Adipocyte (in vitro differentiated cells): ENCODE results near the gene SMCO4.

Source experiments
- DNase-seq: peaks from one replicate; pipeline ENCODE4 v3.0.0-alpha.2; 2015; ENCODE audit warnings: low read depth
- H3K27me3 ChIP-seq: replicated peaks from 2 replicates; pipeline ENCODE4 v1.7.0; 2013; ENCODE audit warnings: mild to moderate bottlenecking, low read length, moderate library complexity; ENCODE audit not compliant: control insufficient read depth, insufficient read depth
- H3K36me3 ChIP-seq: 2 replicates; pipeline ENCODE4 v1.7.0; 2013; ENCODE audit warnings: low read length, mild to moderate bottlenecking, moderate library complexity; ENCODE audit not compliant: control insufficient read depth, insufficient read depth, severe bottlenecking
- H3K4me1 ChIP-seq: 2 replicates; pipeline ENCODE4 v1.7.0; 2013; ENCODE audit warnings: mild to moderate bottlenecking, low read length, moderate library complexity; ENCODE audit not compliant: control insufficient read depth, insufficient read depth
- H3K4me3 ChIP-seq: 2 replicates; pipeline ENCODE4 v1.7.0; 2013; ENCODE audit warnings: mild to moderate bottlenecking, low read length, moderate library complexity
- H3K9ac ChIP-seq: 2 replicates; pipeline ENCODE4 v1.7.0; 2013; ENCODE audit warnings: mild to moderate bottlenecking, low read length, moderate library complexity
- H3K9me3 ChIP-seq: 2 replicates; pipeline ENCODE4 v1.7.0; 2013; ENCODE audit warnings: mild to moderate bottlenecking, low read length, moderate library complexity; ENCODE audit not compliant: control insufficient read depth

SMCO4 gene

DNA sequence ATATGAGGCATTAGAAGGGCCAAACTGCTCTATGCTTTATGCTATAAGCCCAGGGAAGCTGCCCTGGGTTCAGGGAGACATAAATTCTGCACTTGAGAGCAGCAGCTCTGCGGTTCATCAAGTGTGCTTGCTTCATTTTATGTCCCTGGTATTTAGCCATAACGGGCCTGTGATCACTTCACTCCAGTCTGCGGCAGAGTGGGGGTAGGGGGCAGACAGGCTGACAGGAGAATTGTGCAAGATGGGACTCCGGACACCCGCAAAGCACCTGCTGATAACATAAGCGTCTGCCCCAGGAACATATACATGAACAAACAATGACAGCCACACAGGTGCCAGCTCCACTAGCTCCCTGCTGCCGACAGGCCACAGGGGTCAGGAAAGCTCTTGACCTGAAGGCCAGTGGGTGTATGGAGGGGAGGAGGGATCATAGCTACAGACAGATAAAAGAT is 56.1 kb downstream of the SMCO4 start:
- Histone ChIP-seq H3K4me1 (no peaks in the 10 kb centered on the region), H3K36me3 (no peaks in the 10 kb centered on the region), H3K4me3 (no peak overlapping the region), H3K9me3 (no peaks in the 10 kb centered on the region), H3K27me3 (no peaks in the 10 kb centered on the region), H3K9ac (no peak overlapping the region)
- DNase-seq, result no peak

DNA sequence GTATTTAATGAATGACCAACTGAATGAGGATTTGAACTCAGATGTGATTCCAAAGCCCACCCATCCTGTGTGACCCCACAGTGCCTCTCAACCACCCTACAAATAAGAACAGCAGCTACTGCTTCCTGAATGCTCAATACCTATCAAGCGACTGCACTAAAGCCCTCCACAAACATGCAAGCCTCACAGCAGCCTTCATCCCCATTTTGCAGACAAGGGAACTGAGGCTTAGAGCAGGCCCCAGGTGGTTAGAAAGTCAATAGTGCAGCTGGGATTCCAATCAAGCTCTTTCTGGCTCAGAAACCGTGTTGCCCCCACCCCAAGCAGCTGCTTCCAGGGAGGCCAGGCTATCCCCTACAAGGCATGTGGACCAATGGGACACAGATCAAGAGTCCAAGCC is 57.2 kb downstream of the SMCO4 start:
- Histone ChIP-seq H3K9me3 (no peaks in the 10 kb centered on the region), H3K4me1 (no peaks in the 10 kb centered on the region), H3K27me3 (no peaks in the 10 kb centered on the region), H3K4me3 (no peak overlapping the region), H3K9ac (no peak overlapping the region), H3K36me3 (no peaks in the 10 kb centered on the region)
- DNase-seq, result no peak

DNA sequence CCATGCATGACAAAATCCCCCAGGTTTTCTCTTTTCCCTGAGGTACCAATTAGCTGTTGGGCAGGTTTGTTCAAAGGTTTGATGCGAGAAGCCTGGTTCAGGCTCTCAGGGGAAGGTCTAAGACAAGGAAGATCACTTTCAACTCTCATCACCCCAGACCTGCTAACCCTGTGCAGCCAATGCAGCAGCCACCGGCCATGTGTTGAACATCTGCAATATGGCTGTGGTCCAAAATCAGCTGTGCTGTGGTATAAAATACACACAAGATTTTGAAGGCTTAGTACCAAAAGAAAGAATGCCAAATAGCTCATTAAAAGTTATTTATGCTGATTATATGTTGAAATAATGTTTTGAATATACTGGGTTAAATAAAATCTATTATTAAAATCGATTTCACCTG is 58.5 kb downstream of the SMCO4 start:
- peak; percentile 69 for DNase-seq
- H3K27me3 ChIP-seq, result no peaks in the 10 kb centered on the region
- H3K9me3 ChIP-seq, result no peaks in the 10 kb centered on the region
- H3K36me3 ChIP-seq, result no peaks in the 10 kb centered on the region
- no peak overlapping the region for H3K9ac ChIP-seq
- no peak overlapping the region for H3K4me3 ChIP-seq
- H3K4me1 ChIP-seq, result no peaks in the 10 kb centered on the region

DNA sequence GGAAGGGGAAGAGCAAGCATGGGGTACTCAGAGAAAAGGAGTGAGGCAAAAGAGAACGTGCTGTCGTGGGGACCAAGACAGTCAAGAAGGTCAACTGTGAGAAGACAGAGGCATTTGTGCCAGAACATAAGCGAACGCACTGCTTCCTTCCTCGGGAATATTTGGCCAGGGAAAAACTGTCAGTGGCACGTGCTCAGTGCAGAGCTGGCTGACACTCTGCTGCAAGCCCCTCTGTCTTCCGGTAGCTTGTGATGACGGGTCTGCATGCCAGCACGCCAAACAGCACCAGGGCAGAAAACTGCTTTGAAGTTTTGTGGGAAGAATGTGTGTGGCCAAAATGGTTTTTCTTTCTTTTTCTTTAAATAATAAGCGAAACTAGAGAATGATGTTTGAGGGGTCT is 60.6 kb downstream of the SMCO4 start:
- Histone ChIP-seq H3K4me1 (no peaks in the 10 kb centered on the region), H3K36me3 (no peaks in the 10 kb centered on the region), H3K9me3 (no peaks in the 10 kb centered on the region), H3K9ac (no peak overlapping the region), H3K4me3 (no peak overlapping the region), H3K27me3 (no peaks in the 10 kb centered on the region)
- DNase-seq, result no peak

DNA sequence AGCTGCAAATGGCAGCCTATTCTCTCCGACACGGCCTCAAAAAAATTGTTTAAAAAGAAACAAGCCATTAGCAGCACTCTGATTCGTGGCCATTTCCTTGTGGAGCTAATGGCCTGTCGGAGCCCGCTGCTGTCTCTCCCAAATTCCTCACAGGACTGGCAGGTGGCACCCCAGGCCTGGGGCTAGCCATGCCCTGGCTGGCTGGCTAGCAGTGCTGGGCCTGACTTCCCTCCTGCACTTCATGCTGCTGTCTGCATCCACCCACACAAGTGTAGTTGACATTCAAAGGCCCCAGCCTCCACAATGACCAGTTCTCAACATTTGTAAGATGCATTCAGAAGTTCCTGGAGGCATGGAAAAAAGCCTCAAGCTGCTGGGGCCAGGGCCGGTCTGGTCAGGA is 61.5 kb downstream of the SMCO4 start:
- Histone ChIP-seq H3K4me3 (no peak overlapping the region), H3K36me3 (no peaks in the 10 kb centered on the region), H3K9me3 (no peaks in the 10 kb centered on the region), H3K9ac (no peak overlapping the region), H3K4me1 (no peaks in the 10 kb centered on the region), H3K27me3 (no peaks in the 10 kb centered on the region)
- DNase-seq, result no peak

DNA sequence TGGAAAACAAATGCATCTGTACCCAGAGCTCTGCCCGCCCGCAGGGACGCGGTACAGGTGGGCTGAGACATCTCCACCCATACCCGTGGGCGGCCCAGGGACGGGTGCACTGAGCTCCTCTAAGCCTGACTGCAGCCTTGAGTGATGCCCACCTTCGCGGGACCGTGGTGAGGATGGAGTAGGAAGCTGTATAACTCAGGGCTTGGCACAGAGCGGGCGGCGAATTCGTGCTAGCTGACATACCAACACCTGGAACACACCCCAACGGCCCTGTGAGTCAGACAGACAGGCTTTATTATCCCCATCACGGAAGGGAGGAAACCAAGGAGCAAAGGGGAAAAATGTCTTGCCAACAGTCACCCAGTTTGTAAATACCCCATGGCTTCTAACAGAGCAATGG is 61.9 kb downstream of the SMCO4 start:
- DNase-seq, result no peak

DNA sequence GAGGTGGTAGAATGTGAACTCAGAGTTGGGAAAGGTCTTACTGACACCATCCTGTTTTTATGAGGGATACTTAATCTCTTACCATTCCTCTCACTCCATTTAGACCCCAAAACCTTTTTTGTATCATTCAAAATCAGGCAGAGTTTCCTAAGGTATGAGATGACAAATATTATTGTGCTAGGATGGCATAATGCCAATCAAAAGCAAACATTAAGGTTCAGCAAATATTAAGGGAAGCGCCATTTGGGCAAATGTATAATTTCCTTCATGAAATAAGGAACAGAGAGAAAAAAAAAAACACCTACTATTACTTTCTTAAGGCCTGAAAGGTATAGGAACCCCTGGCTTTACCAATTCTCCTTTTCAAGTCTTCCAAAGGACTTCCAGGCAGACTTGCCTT is 62.4 kb downstream of the SMCO4 start:
- Histone ChIP-seq H3K36me3 (no peaks in the 10 kb centered on the region), H3K9me3 (no peaks in the 10 kb centered on the region), H3K4me3 (no peak overlapping the region), H3K4me1 (no peaks in the 10 kb centered on the region), H3K27me3 (no peaks in the 10 kb centered on the region), H3K9ac (no peak overlapping the region)
- no peak for DNase-seq

More for the DNA sequence above, 61.9 kb downstream of the SMCO4 start:
- H3K4me1 ChIP-seq, result no peaks in the 10 kb centered on the region
- H3K27me3 ChIP-seq, result no peaks in the 10 kb centered on the region
- no peaks in the 10 kb centered on the region for H3K36me3 ChIP-seq
- H3K9ac ChIP-seq, result no peak overlapping the region
- H3K4me3 ChIP-seq, result no peak overlapping the region
- no peaks in the 10 kb centered on the region for H3K9me3 ChIP-seq

DNA sequence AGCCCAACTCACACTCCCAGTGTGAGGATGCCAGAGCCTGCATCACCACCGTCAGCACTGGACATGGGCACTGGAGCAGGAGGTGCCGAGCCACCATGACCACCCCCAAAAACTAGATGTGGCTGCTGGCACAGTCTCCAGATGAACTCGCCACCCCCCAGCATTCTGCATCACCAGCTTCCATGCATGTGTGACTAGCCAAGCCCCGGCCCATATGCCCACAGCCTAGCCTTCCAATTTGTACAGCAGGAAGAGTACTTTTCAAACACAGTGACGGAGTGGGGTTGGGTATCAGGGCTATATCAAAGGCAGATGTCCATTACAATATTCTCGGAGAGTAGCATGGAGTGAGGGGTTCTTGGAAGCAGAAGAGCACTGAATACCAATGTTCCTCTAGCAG is 62.9 kb downstream of the SMCO4 start:
- H3K4me3 ChIP-seq, result no peak overlapping the region
- no peaks in the 10 kb centered on the region for H3K36me3 ChIP-seq
- peaks cover 2% of the 10 kb centered on the region for H3K9me3 ChIP-seq
- no peaks in the 10 kb centered on the region for H3K27me3 ChIP-seq
- DNase-seq, result no peak
- H3K9ac ChIP-seq, result no peak overlapping the region
- H3K4me1 ChIP-seq, result no peaks in the 10 kb centered on the region

DNA sequence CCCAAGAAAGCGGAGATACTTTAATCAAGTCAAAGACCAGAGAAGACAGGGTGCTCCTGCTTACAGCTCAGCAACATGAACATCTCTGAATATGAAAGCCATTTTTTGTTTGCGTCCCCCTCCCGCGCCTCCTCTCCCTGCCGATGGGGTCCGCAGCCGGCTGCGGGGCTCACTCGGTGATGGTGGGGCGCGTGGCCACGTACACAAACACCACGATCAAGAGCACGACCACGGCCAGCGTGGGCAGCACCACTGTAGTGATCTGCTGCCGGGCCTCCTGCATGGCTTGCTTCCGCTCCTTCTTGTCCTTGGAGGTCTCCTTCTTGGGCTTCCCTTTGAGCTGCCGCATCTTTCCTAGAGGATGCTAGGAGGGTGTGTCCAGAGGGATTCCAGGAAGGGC is 64.3 kb downstream of the SMCO4 start:
- Histone ChIP-seq H3K9ac (no peak overlapping the region), H3K27me3 (no peaks in the 10 kb centered on the region), H3K9me3 (peaks cover 4% of the 10 kb centered on the region), H3K36me3 (no peaks in the 10 kb centered on the region), H3K4me1 (no peaks in the 10 kb centered on the region), H3K4me3 (no peak overlapping the region)
- DNase-seq, result no peak

DNA sequence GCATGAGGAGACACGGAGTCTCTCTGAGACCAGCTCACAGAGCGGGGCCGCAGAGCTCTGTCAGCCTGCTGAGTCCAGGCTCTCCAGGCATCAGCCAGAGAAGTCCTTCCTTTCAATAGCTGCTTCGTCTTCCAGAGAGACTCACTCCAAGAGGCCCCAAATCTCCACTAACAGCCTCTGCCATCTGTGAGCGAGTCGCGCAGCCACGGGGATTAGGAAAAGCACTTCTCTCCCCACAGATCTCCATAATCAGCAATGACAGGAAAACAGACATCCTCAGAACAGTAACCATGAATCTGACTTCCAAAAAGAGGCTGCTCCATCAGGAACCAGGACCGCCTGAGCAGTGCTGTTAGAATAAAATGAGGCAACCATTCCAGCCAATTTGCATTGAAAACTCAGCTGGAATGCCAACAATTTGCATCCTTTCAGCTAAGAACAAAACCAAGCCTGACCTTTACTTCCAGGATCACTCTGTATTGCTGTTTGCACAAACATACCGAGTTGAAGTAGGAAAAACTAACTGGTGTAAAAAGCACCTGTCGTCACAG is 65.4 kb downstream of the SMCO4 start:
- peak; percentile 45 for DNase-seq
- no peaks in the 10 kb centered on the region for H3K27me3 ChIP-seq
- H3K4me1 ChIP-seq, result no peaks in the 10 kb centered on the region
- no peak overlapping the region for H3K9ac ChIP-seq
- no peak overlapping the region for H3K4me3 ChIP-seq
- no peaks in the 10 kb centered on the region for H3K36me3 ChIP-seq
- H3K9me3 ChIP-seq, result peaks cover 4% of the 10 kb centered on the region

DNA sequence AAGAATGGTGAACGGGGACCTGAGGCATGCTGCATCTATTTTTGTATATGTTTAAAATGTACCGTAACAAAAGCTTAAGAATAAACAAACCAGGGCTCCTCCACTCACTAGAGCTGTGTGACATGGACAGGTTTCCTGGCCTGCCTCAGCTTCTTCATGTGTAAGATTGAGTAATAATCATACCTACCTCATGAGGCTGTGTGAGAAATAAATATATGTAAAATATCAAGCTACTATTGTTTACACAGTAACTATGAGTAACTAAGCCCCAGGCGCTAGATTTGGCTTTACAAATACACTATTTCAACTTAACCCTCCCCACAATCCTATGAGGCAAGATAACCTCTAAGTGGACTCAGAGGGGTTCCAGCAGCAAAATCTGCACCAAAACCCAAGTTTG is 66.4 kb downstream of the SMCO4 start:
- Histone ChIP-seq H3K27me3 (no peaks in the 10 kb centered on the region), H3K9me3 (peaks cover 4% of the 10 kb centered on the region), H3K9ac (no peak overlapping the region), H3K4me3 (no peak overlapping the region), H3K36me3 (no peaks in the 10 kb centered on the region), H3K4me1 (no peaks in the 10 kb centered on the region)
- DNase-seq, result peak; percentile 72

DNA sequence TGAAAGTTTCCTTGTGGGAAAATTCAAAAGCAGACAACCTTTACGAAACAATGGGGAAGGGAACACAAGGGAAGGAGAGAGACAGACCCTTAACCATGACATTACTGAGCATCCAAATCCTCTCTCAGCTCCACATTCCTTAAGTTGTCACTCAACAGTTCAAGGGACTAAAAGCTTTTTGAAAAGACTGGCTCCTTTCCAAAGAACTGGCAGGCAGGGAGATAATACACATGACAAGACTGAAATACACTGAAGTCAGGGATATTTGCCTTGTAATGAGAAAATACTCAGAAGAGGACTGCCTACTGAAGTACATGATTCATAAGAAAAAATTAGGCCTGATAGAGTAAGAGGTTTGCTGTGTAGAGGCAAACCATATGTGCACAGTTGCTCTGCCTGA is 69.1 kb downstream of the SMCO4 start:
- H3K9me3 ChIP-seq, result peaks cover 4% of the 10 kb centered on the region

More for the DNA sequence above, 69.1 kb downstream of the SMCO4 start:
- H3K36me3 ChIP-seq, result no peaks in the 10 kb centered on the region
- no peak for DNase-seq
- H3K27me3 ChIP-seq, result no peaks in the 10 kb centered on the region
- no peak overlapping the region for H3K9ac ChIP-seq
- no peaks in the 10 kb centered on the region for H3K4me1 ChIP-seq
- H3K4me3 ChIP-seq, result no peak overlapping the region
